Measurements from ENCODE around the gene BPGM.

The BPGM gene

DNA sequence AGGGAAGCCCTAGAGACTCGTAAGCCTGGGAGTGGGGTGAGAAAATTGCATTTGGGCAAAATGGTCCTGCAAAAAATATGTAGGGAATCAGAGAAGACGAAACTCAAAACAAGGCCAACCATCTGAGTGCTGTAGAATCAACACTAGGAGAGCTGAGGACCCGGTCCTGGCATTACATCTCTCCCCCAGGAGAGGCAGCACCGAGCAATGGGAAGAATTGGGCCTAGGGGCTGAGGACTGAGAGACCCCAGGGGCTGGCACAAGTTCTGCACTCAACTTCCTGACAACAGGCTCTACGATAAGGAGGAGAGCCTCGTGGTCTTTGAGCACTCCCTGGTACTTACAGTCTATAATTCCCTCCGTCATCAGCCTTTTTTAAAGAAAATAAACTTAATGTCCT is 47.6 kb downstream of the BPGM start:
- H3K4me3 ChIP-seq (ENCODE audit: insufficient read depth, low read length, poor library complexity, severe bottlenecking) = no peak overlapping the region
- no peak overlapping the region for H2AFZ ChIP-seq (ENCODE audit: low read depth, low read length, severe bottlenecking)
- H3K9me2 ChIP-seq (replicated peaks; ENCODE audit: insufficient read depth, low read length) = no peaks in the 10 kb centered on the region
- no peaks in the 10 kb centered on the region for H3K36me3 ChIP-seq (ENCODE audit: low read length)
- TF ChIP-seq, protein P1, sequence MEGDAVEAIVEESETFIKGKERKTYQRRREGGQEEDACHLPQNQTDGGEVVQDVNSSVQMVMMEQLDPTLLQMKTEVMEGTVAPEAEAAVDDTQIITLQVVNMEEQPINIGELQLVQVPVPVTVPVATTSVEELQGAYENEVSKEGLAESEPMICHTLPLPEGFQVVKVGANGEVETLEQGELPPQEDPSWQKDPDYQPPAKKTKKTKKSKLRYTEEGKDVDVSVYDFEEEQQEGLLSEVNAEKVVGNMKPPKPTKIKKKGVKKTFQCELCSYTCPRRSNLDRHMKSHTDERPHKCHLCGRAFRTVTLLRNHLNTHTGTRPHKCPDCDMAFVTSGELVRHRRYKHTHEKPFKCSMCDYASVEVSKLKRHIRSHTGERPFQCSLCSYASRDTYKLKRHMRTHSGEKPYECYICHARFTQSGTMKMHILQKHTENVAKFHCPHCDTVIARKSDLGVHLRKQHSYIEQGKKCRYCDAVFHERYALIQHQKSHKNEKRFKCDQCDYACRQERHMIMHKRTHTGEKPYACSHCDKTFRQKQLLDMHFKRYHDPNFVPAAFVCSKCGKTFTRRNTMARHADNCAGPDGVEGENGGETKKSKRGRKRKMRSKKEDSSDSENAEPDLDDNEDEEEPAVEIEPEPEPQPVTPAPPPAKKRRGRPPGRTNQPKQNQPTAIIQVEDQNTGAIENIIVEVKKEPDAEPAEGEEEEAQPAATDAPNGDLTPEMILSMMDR (IDR thresholded peaks at IDR 0.05; ENCODE audit: insufficient read depth, low read length, poor library complexity, severe bottlenecking) = no peak
- no peak for TF ChIP-seq EZH2phosphoT487 (conservative IDR thresholded peaks at IDR 0.05; ENCODE audit: low read length)
- H3K27me3 ChIP-seq (ENCODE audit: low read length) = no peaks in the 10 kb centered on the region
- no peak overlapping the region for H3K4me2 ChIP-seq (ENCODE audit: low read depth, low read length, poor library complexity, severe bottlenecking)
- no peaks in the 10 kb centered on the region for H3K79me2 ChIP-seq (ENCODE audit: insufficient read depth, low read length)
- H3K9me3 ChIP-seq (ENCODE audit: insufficient read depth, low read length) = no peaks in the 10 kb centered on the region
- no peak overlapping the region for H3K27ac ChIP-seq (ENCODE audit: low read depth, low read length)
- H4K20me1 ChIP-seq (ENCODE audit: low read depth, low read length) = no peaks in the 10 kb centered on the region
- H3K9ac ChIP-seq (ENCODE audit: low read length) = no peak overlapping the region
- H3F3A ChIP-seq (ENCODE audit: insufficient read depth) = no peaks in the 10 kb centered on the region

DNA sequence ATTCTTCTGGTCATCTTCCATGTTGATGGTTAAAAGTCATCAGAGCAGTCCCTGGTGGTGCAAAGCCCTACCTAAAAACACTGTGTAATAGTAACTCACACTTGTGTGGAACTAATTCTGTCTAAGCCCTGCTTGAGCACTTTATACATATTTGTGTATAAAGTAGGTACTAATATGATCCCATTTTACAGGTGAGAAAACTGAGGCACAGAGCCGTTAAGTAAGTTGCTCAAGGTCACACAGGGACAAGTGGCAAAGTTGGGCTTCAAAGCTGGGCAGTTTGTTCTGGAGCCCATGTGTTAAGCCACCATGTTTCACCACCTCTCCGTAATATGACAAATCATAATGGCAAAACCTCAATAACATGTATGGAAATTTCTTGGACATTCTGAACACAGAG is 48.1 kb downstream of the BPGM start:
- Histone ChIP-seq H3K4me2 (ENCODE audit: low read depth, low read length, poor library complexity, severe bottlenecking) (no peak overlapping the region), H2AFZ (ENCODE audit: low read depth, low read length, severe bottlenecking) (no peak overlapping the region), H3F3A (ENCODE audit: insufficient read depth) (no peaks in the 10 kb centered on the region), H3K9me2 (replicated peaks; ENCODE audit: insufficient read depth, low read length) (no peaks in the 10 kb centered on the region), H3K9me3 (ENCODE audit: insufficient read depth, low read length) (no peaks in the 10 kb centered on the region), H3K27ac (ENCODE audit: low read depth, low read length) (no peak overlapping the region), H3K36me3 (ENCODE audit: low read length) (no peaks in the 10 kb centered on the region), H3K79me2 (ENCODE audit: insufficient read depth, low read length) (no peaks in the 10 kb centered on the region), H3K4me3 (ENCODE audit: insufficient read depth, low read length, poor library complexity, severe bottlenecking) (no peak overlapping the region), H3K9ac (ENCODE audit: low read length) (no peak overlapping the region), H3K27me3 (ENCODE audit: low read length) (no peaks in the 10 kb centered on the region), H4K20me1 (ENCODE audit: low read depth, low read length) (no peaks in the 10 kb centered on the region)
- no peak for TF ChIP-seq EZH2phosphoT487 (conservative IDR thresholded peaks at IDR 0.05; ENCODE audit: low read length)
- TF ChIP-seq, protein P1 (IDR thresholded peaks at IDR 0.05; ENCODE audit: insufficient read depth, low read length, poor library complexity, severe bottlenecking) = no peak

DNA sequence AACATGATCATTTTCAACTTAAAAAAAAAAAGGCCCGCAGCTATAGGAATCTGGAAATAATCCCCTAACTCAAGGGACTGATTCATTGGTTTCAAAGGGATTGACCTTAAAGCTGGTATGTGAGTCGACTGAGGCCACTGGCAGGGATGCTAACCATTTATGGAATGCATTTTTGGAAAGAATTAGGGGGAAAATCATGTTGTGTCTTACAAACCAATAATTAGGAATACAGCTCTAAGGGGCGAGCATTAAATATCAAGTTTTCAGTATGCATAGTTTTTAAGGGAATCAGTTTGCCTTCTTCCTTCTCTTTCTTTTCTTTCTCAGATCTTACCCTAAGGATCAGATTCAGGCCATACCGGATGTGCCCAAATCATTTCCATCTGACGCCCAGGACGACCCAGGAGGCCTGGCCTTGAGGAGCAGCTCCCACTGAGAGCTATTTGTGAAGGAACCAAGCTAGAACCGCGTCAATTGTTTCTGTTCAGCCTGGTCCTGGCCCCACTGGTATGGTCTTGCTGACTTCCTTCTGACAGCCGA is 48.7 kb downstream of the BPGM start:
- Histone ChIP-seq H3K4me3 (ENCODE audit: insufficient read depth, low read length, poor library complexity, severe bottlenecking) (no peak overlapping the region), H3K79me2 (ENCODE audit: insufficient read depth, low read length) (no peaks in the 10 kb centered on the region), H4K20me1 (ENCODE audit: low read depth, low read length) (no peaks in the 10 kb centered on the region), H3K4me2 (ENCODE audit: low read depth, low read length, poor library complexity, severe bottlenecking) (no peak overlapping the region), H3K9ac (ENCODE audit: low read length) (no peak overlapping the region), H3K36me3 (ENCODE audit: low read length) (no peaks in the 10 kb centered on the region), H3F3A (ENCODE audit: insufficient read depth) (no peaks in the 10 kb centered on the region), H3K27me3 (ENCODE audit: low read length) (no peaks in the 10 kb centered on the region), H3K27ac (ENCODE audit: low read depth, low read length) (no peak overlapping the region), H3K9me3 (ENCODE audit: insufficient read depth, low read length) (no peaks in the 10 kb centered on the region), H2AFZ (ENCODE audit: low read depth, low read length, severe bottlenecking) (no peak overlapping the region), H3K9me2 (replicated peaks; ENCODE audit: insufficient read depth, low read length) (no peaks in the 10 kb centered on the region)
- TF ChIP-seq EZH2phosphoT487 (conservative IDR thresholded peaks at IDR 0.05; ENCODE audit: low read length) = no peak
- TF ChIP-seq, protein P1 (IDR thresholded peaks at IDR 0.05; ENCODE audit: insufficient read depth, low read length, poor library complexity, severe bottlenecking) = no peak
